Uterine smooth muscle cell (primary cell): Measurements from ENCODE around the gene SMS. TPM values are rescaled to one million over a fixed set of nuclear protein-coding genes. Genes with fewer than 3 reads are reported as not detected.

Experiments used
- total RNA-seq: library from RNA; depleted of rRNA; stranded (reverse); fragments of >200 nt; gene quantifications from 2 replicates; pipeline ENCODE4 v1.2.3, GENCODE V29; 2014

Gene SMS
- total RNA-seq, result 277 and 311 TPM in 2 replicates

DNA sequence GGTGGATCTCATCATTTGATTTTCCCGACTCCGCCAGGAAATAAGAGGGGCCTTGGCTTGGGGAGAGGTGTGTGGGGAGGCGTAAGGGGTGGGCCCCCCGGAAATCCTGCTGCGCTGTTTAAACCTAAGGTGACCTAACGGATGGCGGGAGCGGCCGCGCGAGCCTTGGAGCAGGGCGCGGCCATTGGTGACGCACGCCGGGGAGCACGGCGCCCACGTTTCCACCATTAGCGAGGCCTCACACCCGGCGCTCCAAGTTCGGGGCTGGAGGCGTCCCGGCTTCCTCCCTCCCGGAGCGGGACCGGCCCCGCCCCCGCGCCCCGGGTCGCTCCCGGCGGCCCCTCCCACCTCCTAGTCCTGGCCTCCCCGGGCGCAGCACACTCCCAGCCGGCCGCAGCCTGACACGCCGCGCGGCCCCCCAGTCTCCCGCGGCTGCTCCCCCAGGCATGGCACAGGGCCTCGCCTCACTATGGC lies at the start of gene SMS:
SMS (plus strand) TSS at position 354 of the 474 bp plus-strand sequence; CDS start at position 470, 116 bp downstream.

DNA sequence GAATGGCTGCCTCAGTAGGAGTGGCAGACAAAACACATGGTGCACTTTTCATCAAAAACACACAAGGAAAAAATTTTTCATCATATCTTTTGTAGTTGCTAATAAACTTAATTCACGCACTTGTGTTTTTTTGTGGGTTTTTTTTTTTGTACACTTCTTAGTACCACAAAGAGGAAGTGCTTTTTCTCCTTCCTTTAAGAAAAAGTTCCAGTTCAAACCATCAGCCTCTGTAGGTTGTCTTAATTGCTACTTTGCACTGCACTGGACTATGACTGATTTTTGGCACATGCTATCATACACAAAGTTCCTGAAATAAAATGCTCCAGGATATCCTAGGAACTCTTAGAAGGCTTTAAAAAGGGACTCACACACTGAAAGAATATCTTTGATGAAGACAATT lies 91.6 kb downstream of the SMS start, which contains the start of gene PHEX:
PHEX (plus strand) TSS at position 242 of the 400 bp plus-strand sequence. CDS start 681 bp downstream, outside the sequence.

Other genes with a start within 250 kb of the SMS start
- gene SMPX, start 182.6 kb upstream of the SMS start, total RNA-seq, result not detected in 2 replicates
- gene MBTPS2, start 101.1 kb upstream of the SMS start, total RNA-seq, result 12.8 and 13.1 TPM in 2 replicates
- 2.6 and 2.7 TPM in 2 replicates for gene YY2, start 84.7 kb upstream of the SMS start, total RNA-seq
- 0.55 and 1.00 TPM in 2 replicates for gene PHEX, start 91.6 kb downstream of the SMS start, total RNA-seq